ENCODE data around the gene DKC1.

Gene DKC1

DNA sequence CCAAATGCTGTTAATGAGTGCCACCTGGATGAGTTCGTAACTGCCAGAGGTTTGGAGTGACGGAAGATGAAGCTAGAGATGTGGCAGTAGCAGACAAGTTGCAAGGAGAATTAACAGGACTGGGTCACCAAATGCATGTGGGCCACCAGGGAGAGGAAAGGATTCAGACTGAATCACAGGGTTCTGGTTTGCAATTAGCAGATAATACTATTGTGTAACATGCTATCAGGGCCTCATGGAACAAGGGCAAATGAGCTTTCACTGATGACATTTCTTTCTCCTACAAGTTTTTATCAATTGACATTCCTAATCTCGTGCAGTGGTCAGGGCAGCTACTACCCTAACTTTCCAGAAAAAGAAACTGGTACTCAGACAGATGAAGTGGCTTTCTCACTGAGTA, 33.2 kb upstream of the DKC1 start:
- no peak overlapping the region for H3K27ac ChIP-seq (ENCODE audit: low read depth, low read length)
- H2AFZ ChIP-seq (ENCODE audit: insufficient read depth, low read length, poor library complexity), result no peak overlapping the region
- no peaks in the 10 kb centered on the region for H3K79me1 ChIP-seq (ENCODE audit: low read length)
- no peak overlapping the region for H4K8ac ChIP-seq (ENCODE audit: low read depth, low read length)
- H3K14ac ChIP-seq (ENCODE audit: low read length), result no peak overlapping the region
- no peak overlapping the region for H2BK12ac ChIP-seq (ENCODE audit: low read length)
- H4K91ac ChIP-seq (ENCODE audit: low read depth, low read length), result no peak overlapping the region
- no peak overlapping the region for H3K4me2 ChIP-seq (ENCODE audit: low read length)
- H3K9me3 ChIP-seq (ENCODE audit: insufficient read depth, low read depth, low read length), result no peaks in the 10 kb centered on the region
- H3K4me3 ChIP-seq (ENCODE audit: low read depth, low read length), result no peak overlapping the region
- H2BK5ac ChIP-seq (ENCODE audit: low read depth, low read length, poor library complexity), result no peak overlapping the region
- H3K36me3 ChIP-seq (ENCODE audit: control insufficient read depth in 1 of 2, insufficient read depth in 2 of 2, low read length in 2 of 2), result no peaks in the 10 kb centered on the region
- no peak overlapping the region for H4K12ac ChIP-seq (ENCODE audit: low read depth, low read length)
- no peak overlapping the region for H2BK120ac ChIP-seq (ENCODE audit: insufficient read depth, low read length, poor library complexity)
- no peak overlapping the region for H3K23ac ChIP-seq (ENCODE audit: low read length)
- peaks cover 0 to 3% of the 10 kb centered on the region in 2 experiments for H3K4me1 ChIP-seq (ENCODE audit: control insufficient read depth in 1 of 2, insufficient read depth in 2 of 2, low read length in 2 of 2)
- H3K27me3 ChIP-seq (ENCODE audit: insufficient read depth, low read length), result no peaks in the 10 kb centered on the region
- no CpG with 5 or more reads among the region's 3 CpGs for WGBS (ENCODE audit: extremely low coverage, insufficient coverage, insufficient read length)
- no peak overlapping the region for H2AK5ac ChIP-seq (ENCODE audit: low read length)
- H3K18ac ChIP-seq (ENCODE audit: low read length), result no peak overlapping the region
- H3K9ac ChIP-seq (ENCODE audit: low read length), result no peak overlapping the region
- H3K79me2 ChIP-seq (ENCODE audit: control insufficient read depth, insufficient read depth, low read length, poor library complexity), result no peaks in the 10 kb centered on the region
- peak in 1 of 2 donors; percentile 38 for DNase-seq
- H3K4ac ChIP-seq (ENCODE audit: low read depth, low read length), result no peak overlapping the region

DNA sequence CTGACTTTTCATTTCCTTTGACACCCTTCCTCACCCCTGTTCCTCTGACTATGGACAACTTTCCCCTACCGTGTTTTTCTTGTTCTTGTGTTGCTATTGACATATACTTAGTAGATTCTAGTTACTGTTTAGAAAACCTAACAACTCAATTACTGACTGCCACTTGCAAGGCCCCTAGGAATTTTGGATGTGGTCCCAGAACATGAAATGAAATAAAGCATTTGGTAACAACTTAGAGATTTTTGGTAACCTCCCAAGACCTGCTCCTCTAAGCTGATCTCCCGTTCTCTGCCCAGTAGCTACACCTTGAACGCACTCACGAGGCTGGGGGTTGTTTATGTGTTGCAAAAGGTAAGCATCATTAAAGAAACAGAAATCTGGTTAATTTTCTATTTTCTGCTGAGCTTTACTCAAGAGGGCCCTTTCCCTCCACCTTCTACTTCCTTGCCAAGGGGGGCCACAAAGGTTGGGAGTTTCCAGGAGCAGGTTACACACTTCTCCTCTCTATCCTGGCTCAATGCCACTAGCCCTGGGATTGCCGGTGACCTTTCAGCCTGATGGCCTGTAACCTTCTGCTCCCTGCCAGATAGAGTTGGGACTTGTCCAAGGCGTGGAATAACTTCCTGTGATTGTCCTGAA, 32.3 kb upstream of the DKC1 start:
- H3K27ac ChIP-seq (ENCODE audit: low read depth, low read length), result no peak overlapping the region
- no peaks in the 10 kb centered on the region for H3K36me3 ChIP-seq (ENCODE audit: control insufficient read depth in 1 of 2, insufficient read depth in 2 of 2, low read length in 2 of 2)
- H3K4ac ChIP-seq (ENCODE audit: low read depth, low read length), result no peak overlapping the region
- H2BK120ac ChIP-seq (ENCODE audit: insufficient read depth, low read length, poor library complexity), result no peak overlapping the region
- H4K12ac ChIP-seq (ENCODE audit: low read depth, low read length), result no peak overlapping the region
- no peaks in the 10 kb centered on the region for H3K79me1 ChIP-seq (ENCODE audit: low read length)
- no peaks in the 10 kb centered on the region for H3K27me3 ChIP-seq (ENCODE audit: insufficient read depth, low read length)
- H3K79me2 ChIP-seq (ENCODE audit: control insufficient read depth, insufficient read depth, low read length, poor library complexity), result no peaks in the 10 kb centered on the region
- no peak overlapping the region for H2AK5ac ChIP-seq (ENCODE audit: low read length)
- DNase-seq, result no peak
- H3K4me2 ChIP-seq (ENCODE audit: low read length), result no peak overlapping the region
- no peaks in the 10 kb centered on the region for H3K9me3 ChIP-seq (ENCODE audit: insufficient read depth, low read depth, low read length)
- no peak overlapping the region for H2AFZ ChIP-seq (ENCODE audit: insufficient read depth, low read length, poor library complexity)
- WGBS (ENCODE audit: extremely low coverage, insufficient coverage, insufficient read length), result no CpG with 5 or more reads among the region's 6 CpGs
- no peak overlapping the region for H2BK5ac ChIP-seq (ENCODE audit: low read depth, low read length, poor library complexity)
- H2BK12ac ChIP-seq (ENCODE audit: low read length), result no peak overlapping the region
- H3K23ac ChIP-seq (ENCODE audit: low read length), result no peak overlapping the region
- no peak overlapping the region for H3K9ac ChIP-seq (ENCODE audit: low read length)
- no peak overlapping the region for H3K18ac ChIP-seq (ENCODE audit: low read length)
- no peak overlapping the region for H4K91ac ChIP-seq (ENCODE audit: low read depth, low read length)
- H3K4me3 ChIP-seq (ENCODE audit: low read depth, low read length), result no peak overlapping the region
- H4K8ac ChIP-seq (ENCODE audit: low read depth, low read length), result no peak overlapping the region
- peaks cover 0 to 3% of the 10 kb centered on the region in 2 experiments for H3K4me1 ChIP-seq (ENCODE audit: control insufficient read depth in 1 of 2, insufficient read depth in 2 of 2, low read length in 2 of 2)
- H3K14ac ChIP-seq (ENCODE audit: low read length), result no peak overlapping the region

- no peak overlapping the region for H3K4ac ChIP-seq (ENCODE audit: low read depth, low read length)
- H2AFZ ChIP-seq (ENCODE audit: insufficient read depth, low read length, poor library complexity), result no peak overlapping the region
- H3K36me3 ChIP-seq (ENCODE audit: control insufficient read depth in 1 of 2, insufficient read depth in 2 of 2, low read length in 2 of 2), result no peaks in the 10 kb centered on the region
- H2BK120ac ChIP-seq (ENCODE audit: insufficient read depth, low read length, poor library complexity), result no peak overlapping the region
- H4K12ac ChIP-seq (ENCODE audit: low read depth, low read length), result no peak overlapping the region
- WGBS (ENCODE audit: extremely low coverage, insufficient coverage, insufficient read length), result no CpG with 5 or more reads among the region's 5 CpGs
- H3K14ac ChIP-seq (ENCODE audit: low read length), result no peak overlapping the region
- H3K4me2 ChIP-seq (ENCODE audit: low read length), result no peak overlapping the region
- H3K9me3 ChIP-seq (ENCODE audit: insufficient read depth, low read depth, low read length), result no peaks in the 10 kb centered on the region
- H3K18ac ChIP-seq (ENCODE audit: low read length), result no peak overlapping the region
- no peaks in the 10 kb centered on the region for H3K79me2 ChIP-seq (ENCODE audit: control insufficient read depth, insufficient read depth, low read length, poor library complexity)
- H2BK12ac ChIP-seq (ENCODE audit: low read length), result no peak overlapping the region
- H3K79me1 ChIP-seq (ENCODE audit: low read length), result no peaks in the 10 kb centered on the region
- no peak overlapping the region for H3K4me3 ChIP-seq (ENCODE audit: low read depth, low read length)
- H3K4me1 ChIP-seq (ENCODE audit: control insufficient read depth in 1 of 2, insufficient read depth in 2 of 2, low read length in 2 of 2), result peaks cover 0 to 5% of the 10 kb centered on the region in 2 experiments
- H3K27me3 ChIP-seq (ENCODE audit: insufficient read depth, low read length), result no peaks in the 10 kb centered on the region
- no peak overlapping the region for H3K9ac ChIP-seq (ENCODE audit: low read length)
- no peak overlapping the region for H3K27ac ChIP-seq (ENCODE audit: low read depth, low read length)
- no peak for DNase-seq
- H2BK5ac ChIP-seq (ENCODE audit: low read depth, low read length, poor library complexity), result no peak overlapping the region
- no peak overlapping the region for H2AK5ac ChIP-seq (ENCODE audit: low read length)
- no peak overlapping the region for H4K91ac ChIP-seq (ENCODE audit: low read depth, low read length)
- no peak overlapping the region for H4K8ac ChIP-seq (ENCODE audit: low read depth, low read length)
- H3K23ac ChIP-seq (ENCODE audit: low read length), result no peak overlapping the region
Measured at GRCh38 chrX:154731184-154731583, 31.5 kb upstream of the DKC1 start.

- no peaks in the 10 kb centered on the region for H3K79me2 ChIP-seq (ENCODE audit: control insufficient read depth, insufficient read depth, low read length, poor library complexity)
- no peak overlapping the region for H2BK120ac ChIP-seq (ENCODE audit: insufficient read depth, low read length, poor library complexity)
- no peak overlapping the region for H4K12ac ChIP-seq (ENCODE audit: low read depth, low read length)
- no CpG with 5 or more reads among the region's 7 CpGs for WGBS (ENCODE audit: extremely low coverage, insufficient coverage, insufficient read length)
- H4K8ac ChIP-seq (ENCODE audit: low read depth, low read length), result no peak overlapping the region
- no peak overlapping the region for H2BK12ac ChIP-seq (ENCODE audit: low read length)
- H3K36me3 ChIP-seq (ENCODE audit: control insufficient read depth in 1 of 2, insufficient read depth in 2 of 2, low read length in 2 of 2), result no peaks in the 10 kb centered on the region
- H3K79me1 ChIP-seq (ENCODE audit: low read length), result no peaks in the 10 kb centered on the region
- H3K27ac ChIP-seq (ENCODE audit: low read depth, low read length), result no peak overlapping the region
- H3K9me3 ChIP-seq (ENCODE audit: insufficient read depth, low read depth, low read length), result no peaks in the 10 kb centered on the region
- peaks cover 0 to 5% of the 10 kb centered on the region in 2 experiments for H3K4me1 ChIP-seq (ENCODE audit: control insufficient read depth in 1 of 2, insufficient read depth in 2 of 2, low read length in 2 of 2)
- H2AFZ ChIP-seq (ENCODE audit: insufficient read depth, low read length, poor library complexity), result no peak overlapping the region
- no peak overlapping the region for H3K4me3 ChIP-seq (ENCODE audit: low read depth, low read length)
- peak; percentile 70 to 83 for DNase-seq
- no peak overlapping the region for H3K4ac ChIP-seq (ENCODE audit: low read depth, low read length)
- no peak overlapping the region for H3K14ac ChIP-seq (ENCODE audit: low read length)
- H3K18ac ChIP-seq (ENCODE audit: low read length), result no peak overlapping the region
- no peak overlapping the region for H2BK5ac ChIP-seq (ENCODE audit: low read depth, low read length, poor library complexity)
- H2AK5ac ChIP-seq (ENCODE audit: low read length), result no peak overlapping the region
- no peak overlapping the region for H4K91ac ChIP-seq (ENCODE audit: low read depth, low read length)
- no peak overlapping the region for H3K23ac ChIP-seq (ENCODE audit: low read length)
- no peaks in the 10 kb centered on the region for H3K27me3 ChIP-seq (ENCODE audit: insufficient read depth, low read length)
- no peak overlapping the region for H3K9ac ChIP-seq (ENCODE audit: low read length)
- no peak overlapping the region for H3K4me2 ChIP-seq (ENCODE audit: low read length)
Measured at GRCh38 chrX:154731881-154732280, 30.8 kb upstream of the DKC1 start.
